IMR-90 (cell line): ENCODE data around the gene SDK1. TPM values are rescaled to one million over a fixed set of nuclear protein-coding genes. Genes with fewer than 3 reads are reported as not detected.

ENCODE experiments used
- ATAC-seq: fragments of 200-7000 bp; cut with Tn5 transposase; 2 replicates; pipeline ENCODE4 v1.9.1; 2020; ENCODE audit warnings: low read depth, mild to moderate bottlenecking, moderate library complexity
- BruUV-seq: library from RNA; stranded (reverse); fragments of 400-500 nt; replicated peaks from 2 replicates; lab custom pipeline; 2021; lab: Mats Ljungman, UMichigan
- CTCF ChIA-PET: fragments of 300-600 bp; formaldehyde crosslinking; extraction: SDS; loops from one replicate; lab custom pipeline; 2021; ENCODE audit warnings: antibody characterized with exemption; lab: Yijun Ruan, JAX
- POLR2A ChIA-PET: fragments of 300-600 bp; sonication (Branson Sonifier 250); formaldehyde crosslinking; loops from one replicate; lab custom pipeline; 2022; ENCODE audit warnings: antibody characterized with exemption; ENCODE audit not compliant: unreplicated experiment; lab: Charles Lee
- DNase-seq: peaks from one replicate; pipeline ENCODE4 v3.0.0; 2013
- H2AFZ ChIP-seq: replicated peaks from 2 replicates; pipeline ENCODE3; 2013; ENCODE audit warnings: low read length, mild to moderate bottlenecking; ENCODE audit not compliant: poor library complexity
- H2AK5ac ChIP-seq: 2 replicates; pipeline ENCODE4 v1.6.1; 2013; ENCODE audit warnings: low read depth, low read length, inconsistent platforms
- H2AK9ac ChIP-seq: replicated peaks from 2 replicates; pipeline ENCODE3; 2013; ENCODE audit warnings: mild to moderate bottlenecking, low read depth, low read length, moderate library complexity; ENCODE audit not compliant: poor library complexity
- H2BK120ac ChIP-seq: 2 replicates; pipeline ENCODE4 v1.6.1; 2013; ENCODE audit warnings: low read depth, low read length, inconsistent platforms
- H2BK15ac ChIP-seq: 3 replicates; pipeline ENCODE4 v1.6.1; 2013; ENCODE audit warnings: low read depth, low read length, inconsistent platforms
- H2BK20ac ChIP-seq: 2 replicates; pipeline ENCODE4 v1.6.1; 2013; ENCODE audit warnings: low read depth, mild to moderate bottlenecking, inconsistent platforms, low read length, moderate library complexity
- H2BK5ac ChIP-seq: 2 replicates; pipeline ENCODE4 v1.6.1; 2013; ENCODE audit warnings: mild to moderate bottlenecking, low read depth, low read length, inconsistent platforms; ENCODE audit not compliant: poor library complexity, severe bottlenecking
- H3K14ac ChIP-seq: replicated peaks from 2 replicates; pipeline ENCODE4 v1.6.1; 2013; ENCODE audit warnings: low read depth, low read length, inconsistent platforms
- H3K18ac ChIP-seq: 2 replicates; pipeline ENCODE4 v1.6.1; 2013; ENCODE audit warnings: low read depth, low read length, control low read depth
- H3K23ac ChIP-seq: 2 replicates; pipeline ENCODE4 v1.6.1; 2013; ENCODE audit warnings: low read depth, low read length, inconsistent platforms
- H3K27ac ChIP-seq: 2 replicates; pipeline ENCODE4 v1.5.1; 2013; ENCODE audit warnings: mild to moderate bottlenecking, control low read depth, low read length; ENCODE audit not compliant: insufficient read depth
- H3K27me3 ChIP-seq: 2 replicates; pipeline ENCODE4 v1.6.1; 2013; ENCODE audit warnings: low read length; ENCODE audit not compliant: control insufficient read depth, insufficient read depth
- H3K36me3 ChIP-seq: 2 replicates; pipeline ENCODE4 v1.6.1; 2013; ENCODE audit warnings: low read length, mixed read lengths; ENCODE audit not compliant: control insufficient read depth, insufficient read depth
- H3K4ac ChIP-seq: 2 replicates; pipeline ENCODE4 v1.6.1; 2013; ENCODE audit warnings: low read depth, low read length, inconsistent platforms
- H3K4me1 ChIP-seq: 2 replicates; pipeline ENCODE4 v1.6.1; 2013; ENCODE audit warnings: low read length, mixed read lengths; ENCODE audit not compliant: control insufficient read depth, insufficient read depth
- H3K4me2 ChIP-seq: 2 replicates; pipeline ENCODE4 v1.6.1; 2013; ENCODE audit warnings: low read depth, mild to moderate bottlenecking, control low read depth, low read length, moderate library complexity
- H3K4me3 ChIP-seq: 2 replicates; pipeline ENCODE4 v1.5.1; 2013; ENCODE audit warnings: low read depth, mild to moderate bottlenecking, control low read depth, low read length, moderate library complexity; ENCODE audit not compliant: insufficient read depth
- H3K56ac ChIP-seq: 2 replicates; pipeline ENCODE4 v1.6.1; 2013; ENCODE audit warnings: low read length, inconsistent platforms; ENCODE audit not compliant: insufficient read depth; ENCODE audit errors: extremely low read depth
- H3K79me1 ChIP-seq, 2 experiments: 2 replicates each; pipeline ENCODE4 v1.6.1; 2013; ENCODE audit warnings: low read length in 2 of 2, inconsistent platforms in 1 of 2, low read depth in 1 of 2
- H3K9ac ChIP-seq: 2 replicates; pipeline ENCODE4 v1.6.1; 2013; ENCODE audit warnings: low read depth, low read length, control low read depth
- H3K9me1 ChIP-seq: 2 replicates; pipeline ENCODE4 v1.6.1; 2013; ENCODE audit warnings: low read length, inconsistent platforms; ENCODE audit not compliant: insufficient read depth
- H3K9me3 ChIP-seq: 2 replicates; pipeline ENCODE4 v1.6.1; 2013; ENCODE audit warnings: low read length; ENCODE audit not compliant: control insufficient read depth, insufficient read depth
- H4K20me1 ChIP-seq: 2 replicates; pipeline ENCODE4 v1.6.1; 2013; ENCODE audit warnings: low read length, inconsistent platforms; ENCODE audit not compliant: insufficient read depth
- H4K5ac ChIP-seq: 2 replicates; pipeline ENCODE4 v1.6.1; 2013; ENCODE audit warnings: mild to moderate bottlenecking, low read depth, low read length, control low read depth
- H4K8ac ChIP-seq, 2 experiments: 2 replicates each; pipeline ENCODE4 v1.6.1; 2013; ENCODE audit warnings: low read depth in 2 of 2, low read length in 2 of 2, control low read depth in 1 of 2, inconsistent platforms in 1 of 2
- H4K91ac ChIP-seq: 2 replicates; pipeline ENCODE4 v1.6.1; 2013; ENCODE audit warnings: low read depth, low read length, inconsistent platforms; ENCODE audit not compliant: insufficient read depth
- BHLHE40 ChIP-seq: fragments of 150-350 bp; IDR thresholded peaks from 2 replicates; pipeline ENCODE4 v1.6.1; 2016; ENCODE audit warnings: mild to moderate bottlenecking, low read depth, low read length
- CEBPB ChIP-seq: IDR thresholded peaks from 2 replicates; pipeline ENCODE4 v1.6.1; 2012; ENCODE audit warnings: low read depth, low read length, improper control_type of control experiment
- CTCF ChIP-seq: conservative IDR thresholded peaks from 2 replicates; pipeline ENCODE4 v1.5.1; 2012; ENCODE audit warnings: mild to moderate bottlenecking, low read depth, low read length, improper control_type of control experiment
- POLR2A ChIP-seq: IDR thresholded peaks from 2 replicates; pipeline ENCODE4 v1.6.1; 2012; ENCODE audit warnings: mild to moderate bottlenecking, low read depth, low read length
- WGBS, 2 experiments: methylation state at CpG; one replicate each; pipeline versions ENCODE4 v1.1.5 to v1.1.7; 2013; ENCODE audit warnings: missing lambda C conversion rate in 2 of 2; ENCODE audit not compliant: insufficient read length in 1 of 2; ENCODE audit errors: extremely low coverage in 2 of 2; 5-methylcytosine and 5-hydroxymethylcytosine counted together
- dilution Hi-C: fragments of 300-500 bp; cut with HindIII; formaldehyde crosslinking; loops from one replicate; pipeline ENCODE4 v1.14.3; 2018; ENCODE audit warnings: low sequenced_read_pairs; ENCODE audit not compliant: unreplicated experiment
- in situ Hi-C: fragments of 300-500 bp; cut with MboI; formaldehyde crosslinking; loops from 3 replicates; pipeline ENCODE4 v1.14.3; 2019; ENCODE audit warnings: low sequenced_read_pairs, inconsistent platforms, mixed read lengths
- intact Hi-C: fragments of 100-400 bp; cut with micrococcal nuclease; formaldehyde crosslinking; loops from 2 replicates; pipeline ENCODE4 v1.10.0; 2022
- polyA plus RNA-seq, 3 experiments: library from polyadenylated mRNA; depleted of rRNA; stranded (reverse); fragments of >200 nt; gene quantifications; 2 replicates each; pipeline ENCODE4 v1.2.3, GENCODE V29; 2012; ENCODE audit warnings: low replicate concordance in 1 of 3
- total RNA-seq: library from RNA; depleted of rRNA; stranded (reverse); fragments of >200 nt; gene quantifications from 2 replicates; pipeline ENCODE4 v1.2.3, GENCODE V29; 2012

The SDK1 gene
- total and polyA plus RNA-seq, 2 of the 4 experiments (the other 2 are of a cell fraction), result 1.5 to 1.6 TPM

GRCh38 chr7:3991731-3992231 lies 690.7 kb downstream of the SDK1 start:
- peaks cover 3% of the 10 kb centered on the region; the same call in 1 of the 2 replicates for H3K4me1 ChIP-seq
- no peak overlapping the region for H3K4ac ChIP-seq
- BruUV-seq, result no TSS peak
- TF ChIP-seq CTCF, result no peak
- no peak for TF ChIP-seq POLR2A
- no peak for TF ChIP-seq CEBPB
- TF ChIP-seq BHLHE40, result no peak
- in situ Hi-C loops (no loop called here), intact Hi-C loops (no loop called here), dilution Hi-C loops (no loop called here)
- no peaks in the 10 kb centered on the region for H3K79me1 ChIP-seq
- H3K56ac ChIP-seq, result no peak overlapping the region
- H3K4me2 ChIP-seq, result no peak overlapping the region
- H2BK5ac ChIP-seq, result no peak overlapping the region
- H3K9ac ChIP-seq, result no peak overlapping the region
- H2AK5ac ChIP-seq, result no peak overlapping the region
- no peak overlapping the region for H3K23ac ChIP-seq
- H3K9me1 ChIP-seq, result no peaks in the 10 kb centered on the region
- H3K4me3 ChIP-seq, result no peak overlapping the region
- H3K9me3 ChIP-seq, result peaks cover 14% of the 10 kb centered on the region; the same call in 1 of the 2 replicates
- no peak overlapping the region for H3K18ac ChIP-seq
- H3K27ac ChIP-seq, result no peak overlapping the region
- no peak for ATAC-seq
- no peak for DNase-seq
- no peak overlapping the region for H4K8ac ChIP-seq
- no peak overlapping the region for H2BK15ac ChIP-seq
- H2BK120ac ChIP-seq, result no peak overlapping the region
- H2AFZ ChIP-seq, result no peak overlapping the region
- no peak overlapping the region for H4K5ac ChIP-seq
- H3K14ac ChIP-seq, result no peak overlapping the region
- H3K27me3 ChIP-seq, result no peaks in the 10 kb centered on the region
- POLR2A ChIA-PET, result no interaction called here
- H4K91ac ChIP-seq, result no peak overlapping the region
- CTCF ChIA-PET, result no interaction called here
- no peaks in the 10 kb centered on the region for H4K20me1 ChIP-seq
- no peaks in the 10 kb centered on the region for H3K36me3 ChIP-seq
- H2AK9ac ChIP-seq, result no peak overlapping the region
- H2BK20ac ChIP-seq, result no peak overlapping the region
- WGBS, 2 experiments, result 82% methylated on average over 5 of the region's 9 CpGs; no CpG with 5 or more reads in 1 of the 2 experiments
